Measurements from ENCODE around the gene CAMTA1.

The CAMTA1 gene

DNA sequence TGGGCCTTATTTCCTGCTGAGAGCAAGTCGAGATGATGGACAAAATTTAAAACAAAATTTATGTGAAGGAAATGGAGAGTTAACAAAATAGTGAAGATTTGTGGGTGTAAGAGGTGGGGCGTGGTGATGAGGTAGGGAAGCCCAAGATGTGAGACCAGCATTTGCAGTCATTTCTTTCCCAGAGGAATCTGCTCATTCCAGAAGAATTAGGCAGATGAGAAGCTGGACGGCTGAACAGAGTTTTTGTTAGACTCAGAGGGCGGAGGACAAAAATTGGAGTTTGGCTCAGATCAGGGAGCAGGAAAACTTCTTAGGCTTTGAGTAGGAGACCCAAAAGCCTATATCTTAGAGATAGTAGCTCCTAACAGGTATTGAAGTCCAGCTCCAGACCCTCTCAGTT, 65.3 kb downstream of the CAMTA1 start:
- DNase-seq (ENCODE audit: low read depth, low spot score) = no peak

DNA sequence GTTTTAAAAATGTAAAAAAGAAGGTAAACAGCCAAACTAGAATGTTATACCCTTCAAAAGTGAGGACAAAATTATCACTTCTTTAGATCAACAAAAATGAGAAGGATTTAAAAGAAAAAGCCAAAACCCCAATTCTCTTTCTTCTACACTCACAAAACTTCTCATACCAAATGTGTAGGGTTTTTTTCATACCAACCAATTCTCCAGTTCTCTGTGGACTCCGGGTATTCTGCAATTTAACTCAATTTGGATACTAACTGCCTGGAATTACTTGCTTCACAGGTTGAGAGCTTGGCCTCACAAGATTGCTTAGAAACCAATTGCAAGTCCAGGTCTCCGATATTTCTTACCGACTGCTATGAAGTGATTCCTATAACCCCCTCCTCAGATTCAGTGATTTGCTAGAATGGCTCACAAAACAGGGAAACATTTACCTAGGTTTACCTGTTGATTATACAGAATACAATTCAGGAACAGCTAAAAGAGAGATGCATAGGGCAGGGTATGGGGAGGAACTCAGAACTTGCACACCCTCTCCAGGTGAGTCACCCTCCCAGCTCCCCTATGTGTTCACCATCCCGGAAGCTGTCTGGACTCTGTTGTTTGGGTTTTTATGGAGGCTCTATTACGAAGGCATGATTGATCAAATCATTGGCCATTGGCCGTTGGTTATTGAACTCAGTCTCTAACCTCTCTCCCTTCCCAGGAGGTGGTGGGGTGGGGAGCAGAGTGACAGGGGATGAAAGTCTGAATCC, 67.1 kb downstream of the CAMTA1 start:
- no peak for DNase-seq (ENCODE audit: low read depth, low spot score)

DNA sequence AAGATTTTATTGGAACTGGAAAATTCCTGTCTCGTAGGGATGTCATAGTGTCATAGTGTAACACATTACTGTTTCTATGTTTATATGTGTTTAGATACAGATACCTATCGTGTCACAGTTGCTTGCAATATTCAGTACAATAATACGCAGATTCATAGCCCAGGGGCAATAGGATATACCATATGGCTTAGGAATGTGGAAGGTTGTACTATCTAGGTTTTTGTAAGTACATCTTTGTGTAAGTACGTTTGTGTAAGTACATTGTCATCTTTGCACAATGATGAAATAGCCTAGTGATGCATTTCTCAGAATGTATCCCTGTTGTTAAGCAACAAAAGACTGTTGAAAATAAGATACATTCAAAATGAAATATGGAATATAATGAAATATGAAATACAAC, 68.9 kb downstream of the CAMTA1 start:
- no peak for DNase-seq (ENCODE audit: low read depth, low spot score)

DNA sequence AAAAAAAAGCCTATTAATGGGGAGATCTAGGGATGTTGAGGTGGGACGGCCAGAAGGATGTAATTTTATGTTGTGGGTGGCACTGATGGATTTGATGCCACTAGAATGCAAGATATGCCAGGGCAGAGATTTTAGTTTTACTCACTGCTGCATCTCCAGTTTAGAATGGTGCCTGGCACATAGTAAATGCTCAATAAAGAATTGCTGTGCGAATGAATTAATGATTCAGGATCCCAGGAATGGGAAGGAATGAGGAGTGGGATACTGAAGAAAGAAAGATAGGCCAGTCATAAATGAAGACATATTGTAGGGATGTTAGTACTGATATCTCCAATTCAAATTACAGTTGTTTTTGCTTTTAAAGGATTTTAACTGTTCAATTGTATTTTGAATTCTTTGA, 72.6 kb downstream of the CAMTA1 start:
- no peak for DNase-seq (ENCODE audit: low read depth, low spot score)

DNA sequence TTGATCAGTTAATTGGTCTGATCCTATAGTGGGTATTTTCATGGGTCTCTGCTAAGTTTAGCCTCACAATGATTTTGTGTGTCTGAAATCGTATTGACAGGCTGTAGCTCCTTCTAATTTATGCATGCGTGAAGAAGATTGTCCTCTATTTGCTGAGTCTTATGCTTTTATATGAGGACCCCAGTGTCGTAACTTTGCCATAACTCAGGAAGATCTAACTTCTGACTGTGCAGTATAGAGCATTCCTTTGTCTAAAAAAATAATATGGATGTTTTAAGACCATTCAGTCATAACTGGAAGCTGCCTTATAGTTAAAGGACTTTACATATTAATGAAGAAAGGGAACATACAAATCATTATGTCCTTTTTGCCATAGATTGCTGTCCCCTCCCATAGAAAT, 73.3 kb downstream of the CAMTA1 start:
- no peak for DNase-seq (ENCODE audit: low read depth, low spot score)

DNA sequence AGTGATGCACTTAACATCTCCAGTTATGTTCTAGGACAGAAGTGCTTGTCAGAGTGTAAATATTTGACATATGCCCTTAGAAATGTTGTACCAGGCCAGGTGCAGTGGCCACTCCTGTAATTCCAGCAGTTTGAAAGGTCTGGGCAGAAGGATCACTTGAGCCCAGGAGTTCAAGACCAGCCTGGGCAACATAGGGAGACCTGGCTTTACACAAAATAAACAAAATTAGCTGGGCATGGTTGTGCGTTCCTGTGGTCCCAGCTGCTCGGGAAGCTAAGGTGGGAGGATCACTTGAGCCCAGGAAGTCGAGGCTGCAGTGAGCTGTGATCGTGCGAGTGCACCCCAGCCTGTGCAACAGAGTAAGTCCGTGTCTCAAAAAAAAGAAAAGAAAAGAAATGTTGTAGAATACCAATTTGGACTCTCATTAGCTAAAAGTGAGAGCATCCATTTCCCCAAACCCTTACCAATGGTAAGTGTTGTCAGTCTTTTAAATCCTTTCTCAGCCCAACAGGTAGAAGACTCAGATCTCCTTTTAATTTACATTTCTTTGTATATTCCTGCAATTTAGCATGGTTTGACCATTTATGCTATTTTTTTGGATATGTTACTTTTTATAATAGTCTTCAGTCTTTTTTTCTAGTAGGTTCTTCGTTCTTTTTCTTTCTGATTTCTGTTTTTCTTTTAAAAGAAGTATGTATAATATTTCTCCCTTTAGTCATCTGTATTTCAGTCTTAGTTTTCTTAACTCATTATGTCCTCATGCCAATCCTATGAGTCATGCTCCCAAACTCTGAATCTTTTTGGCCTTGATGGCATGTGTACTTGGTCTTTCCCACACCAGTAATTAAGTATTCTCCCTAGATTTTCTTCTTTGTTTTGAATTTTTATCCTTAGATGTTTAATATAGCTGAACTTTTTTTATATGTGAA, 74.4 kb downstream of the CAMTA1 start:
- no peak for DNase-seq (ENCODE audit: low read depth, low spot score)

DNA sequence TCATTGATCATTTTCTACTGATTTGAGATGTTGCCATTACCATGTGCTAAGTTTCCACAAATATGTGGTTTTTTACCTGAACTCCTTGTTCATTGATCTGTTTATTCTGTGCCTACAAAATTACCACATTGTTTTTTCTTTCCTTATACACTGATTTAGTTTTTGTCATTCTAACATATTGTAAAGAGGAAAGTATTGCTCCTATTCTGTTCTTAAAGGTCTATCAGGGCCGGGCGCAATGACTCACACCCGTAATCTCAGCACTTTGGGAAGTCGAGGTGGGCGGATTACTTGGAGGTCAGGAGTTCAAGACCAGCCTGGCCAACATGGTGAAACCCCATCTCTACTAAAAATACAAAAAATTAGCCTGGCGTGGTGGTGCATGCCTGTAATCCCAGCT, 75.1 kb downstream of the CAMTA1 start:
- no peak for DNase-seq (ENCODE audit: low read depth, low spot score)

DNA sequence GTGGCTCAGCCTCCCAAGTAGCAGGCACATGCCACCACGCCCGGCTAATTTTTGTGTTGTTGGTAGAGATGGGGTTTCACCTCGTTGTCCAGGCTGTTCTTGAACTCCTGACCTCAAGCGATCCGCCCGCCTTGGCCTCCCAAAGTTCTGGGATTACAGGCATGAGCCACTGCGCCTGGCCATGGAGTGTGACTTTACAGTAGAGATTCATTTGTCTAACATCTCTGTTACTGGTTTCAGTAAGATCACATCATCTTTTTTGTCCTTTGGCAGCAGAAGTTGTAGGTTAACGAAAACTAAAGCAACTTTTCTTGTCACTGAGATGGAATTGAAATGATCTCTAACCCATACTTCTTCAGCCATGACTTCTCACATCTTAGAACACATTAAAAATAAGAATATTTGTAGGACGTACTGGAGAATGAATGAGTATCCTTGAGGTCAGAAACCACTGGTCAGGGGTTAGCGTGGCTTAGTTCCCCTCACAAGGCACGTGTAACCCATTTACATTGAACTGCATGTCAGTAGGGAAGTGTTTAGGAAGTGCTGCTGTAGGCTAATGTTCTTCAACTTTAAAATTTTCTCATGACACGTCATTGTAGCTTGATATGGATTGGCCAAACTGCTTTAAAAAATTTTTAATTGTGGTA, 75.9 kb downstream of the CAMTA1 start:
- DNase-seq (ENCODE audit: low read depth, low spot score) = no peak

DNA sequence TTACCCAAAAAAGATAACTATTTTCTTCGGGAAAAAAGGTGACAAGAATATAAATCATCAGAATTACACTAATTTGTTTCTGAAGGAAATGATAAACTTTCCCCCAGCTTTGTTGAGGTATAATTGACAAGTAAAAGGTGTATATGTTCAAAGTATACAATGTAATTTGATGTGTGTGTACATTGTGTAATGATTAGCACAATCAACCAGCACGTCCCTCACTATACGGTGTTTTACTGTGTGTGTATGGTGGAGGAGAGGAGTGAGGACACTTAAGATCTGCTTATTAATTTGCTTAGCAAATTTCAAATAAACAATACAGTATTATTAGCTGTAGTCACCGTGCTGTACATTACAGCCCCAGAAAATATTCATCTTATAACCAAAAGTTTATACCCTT, 77.7 kb downstream of the CAMTA1 start:
- no peak for DNase-seq (ENCODE audit: low read depth, low spot score)

DNA sequence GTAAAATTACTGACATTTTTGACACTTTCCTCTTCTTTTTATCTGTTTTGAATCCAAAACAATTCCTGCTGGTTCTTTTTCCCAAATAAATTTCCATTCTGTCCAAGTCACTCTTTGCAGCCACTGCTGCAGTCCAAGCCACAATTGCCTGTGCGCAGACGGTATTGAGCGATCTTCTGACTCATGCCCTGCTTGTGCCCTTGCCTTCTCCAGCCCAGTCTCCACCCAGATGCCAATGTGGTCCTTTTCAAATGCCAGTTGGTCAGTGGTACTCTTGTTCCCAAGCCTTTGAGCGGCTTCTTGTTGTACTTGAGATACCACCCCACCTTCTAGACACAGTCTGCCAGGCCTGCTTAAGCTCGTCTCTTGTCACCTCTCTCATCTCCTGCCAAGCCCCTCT, 78.9 kb downstream of the CAMTA1 start:
- DNase-seq (ENCODE audit: low read depth, low spot score) = no peak

DNA sequence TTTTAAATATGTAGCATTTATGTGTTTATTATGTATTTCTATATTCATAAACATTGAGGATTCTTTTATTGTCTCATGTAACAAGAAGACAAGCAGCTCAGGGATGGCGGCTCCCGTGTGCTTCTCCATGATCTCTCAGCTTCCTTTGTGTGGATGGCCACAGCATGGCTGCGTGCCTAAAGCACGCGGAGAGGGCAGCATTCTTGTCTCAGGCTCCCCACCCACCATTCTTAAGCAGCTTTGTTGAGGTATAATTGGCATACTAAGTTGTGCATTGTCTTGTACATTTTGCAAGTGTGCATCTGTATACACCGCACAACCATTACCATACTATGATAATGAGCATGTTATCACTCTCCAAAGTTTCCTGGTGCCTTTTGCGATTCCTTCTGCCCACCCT, 81.6 kb downstream of the CAMTA1 start:
- no peak for DNase-seq (ENCODE audit: low read depth, low spot score)

DNA sequence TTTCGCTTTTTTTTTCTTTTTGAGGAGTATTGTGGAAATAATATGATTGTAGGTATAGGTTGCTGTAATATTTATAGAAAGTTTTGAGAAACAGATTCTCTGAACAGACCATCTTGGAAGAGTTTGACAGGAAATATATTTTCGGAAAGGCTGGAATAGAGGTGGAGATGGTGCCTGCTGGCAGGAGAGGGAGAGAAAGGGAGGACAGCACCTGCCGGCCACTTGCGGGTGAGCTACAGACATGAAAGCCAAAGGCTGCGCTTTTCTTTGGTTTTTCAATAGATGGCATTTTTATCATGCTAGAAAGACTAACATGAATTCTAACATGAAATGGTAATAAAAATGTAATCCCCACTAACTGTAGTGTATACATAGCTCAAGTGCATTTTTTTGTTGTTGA, 82.1 kb downstream of the CAMTA1 start:
- no peak for DNase-seq (ENCODE audit: low read depth, low spot score)

DNA sequence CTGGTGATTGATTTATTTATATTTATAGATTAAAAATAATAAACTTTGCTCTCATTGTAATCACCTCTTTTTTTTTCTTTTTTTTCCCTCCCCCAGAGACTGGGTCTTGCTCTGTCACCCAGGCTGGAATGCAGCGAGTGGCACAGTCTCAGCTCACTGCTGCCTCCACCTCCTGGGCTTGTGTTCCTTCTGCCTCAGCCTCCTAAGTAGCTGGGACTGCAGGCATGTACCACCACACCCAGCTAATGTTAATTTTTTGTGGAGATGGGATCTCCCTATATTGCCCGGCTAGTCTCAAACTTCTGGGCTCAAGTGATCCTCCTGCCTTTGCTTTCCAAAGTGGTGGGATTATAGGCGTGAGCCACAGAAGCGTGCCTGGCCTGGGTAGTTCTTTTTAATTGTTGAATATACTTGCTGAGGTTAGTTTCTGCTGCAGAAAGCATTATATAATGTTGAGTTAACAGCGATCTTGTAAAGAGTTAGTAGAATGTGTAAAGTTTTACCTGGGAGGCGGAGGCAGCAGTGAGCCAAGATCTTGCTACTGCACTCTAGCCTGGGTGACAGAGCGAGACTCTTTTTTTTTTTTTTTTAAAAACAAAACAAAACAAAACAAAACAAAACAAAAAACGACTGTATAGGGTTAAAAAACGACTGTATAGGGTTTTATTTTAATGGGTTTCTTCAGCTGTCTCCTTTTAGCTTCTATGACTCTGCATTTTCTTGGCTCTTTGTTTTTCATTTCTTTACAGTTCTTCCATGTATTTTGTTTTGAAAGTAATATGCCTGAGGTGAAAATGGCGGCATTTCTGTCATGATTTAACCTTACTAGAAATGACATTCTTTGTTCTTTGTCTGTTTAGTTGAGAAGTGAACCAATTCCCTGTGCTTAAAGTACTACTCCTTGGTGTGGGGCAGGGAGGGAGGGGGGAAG, 82.7 kb downstream of the CAMTA1 start:
- DNase-seq (ENCODE audit: low read depth, low spot score) = no peak

DNA sequence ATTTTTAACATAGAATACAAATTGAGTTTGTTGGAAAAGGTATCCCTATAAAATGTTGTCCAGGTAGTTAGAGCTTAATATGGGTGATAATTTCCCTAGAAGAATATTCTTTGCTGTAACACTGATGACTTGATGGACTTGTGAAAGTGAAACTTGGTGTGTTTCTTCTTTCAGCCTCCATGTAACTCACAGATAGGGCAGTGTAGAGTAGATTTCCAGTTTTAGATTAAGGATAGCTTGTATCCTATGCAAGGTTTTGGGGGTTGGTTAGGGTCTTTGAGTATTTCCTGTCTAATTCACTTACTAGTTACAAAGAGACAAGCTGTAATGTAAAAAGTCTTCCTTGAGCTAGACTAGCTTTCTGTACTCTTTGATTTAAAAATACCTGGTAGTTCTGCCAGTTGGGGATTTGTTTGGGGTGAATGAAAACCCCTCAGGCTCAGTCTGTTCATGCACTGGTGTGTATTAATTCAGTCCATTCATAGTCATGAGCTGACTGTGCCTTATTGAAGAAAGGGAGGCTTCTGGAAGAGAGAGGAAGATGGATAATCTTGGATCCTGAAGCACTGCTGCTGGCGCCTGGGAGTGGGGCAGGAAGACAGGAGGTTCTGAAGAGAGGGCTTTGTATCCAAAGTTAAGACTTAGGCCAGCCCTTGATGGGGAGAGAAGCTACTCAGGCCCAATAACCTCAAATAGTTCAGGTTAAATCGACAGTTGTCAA, 83.6 kb downstream of the CAMTA1 start:
- no peak for DNase-seq (ENCODE audit: low read depth, low spot score)

DNA sequence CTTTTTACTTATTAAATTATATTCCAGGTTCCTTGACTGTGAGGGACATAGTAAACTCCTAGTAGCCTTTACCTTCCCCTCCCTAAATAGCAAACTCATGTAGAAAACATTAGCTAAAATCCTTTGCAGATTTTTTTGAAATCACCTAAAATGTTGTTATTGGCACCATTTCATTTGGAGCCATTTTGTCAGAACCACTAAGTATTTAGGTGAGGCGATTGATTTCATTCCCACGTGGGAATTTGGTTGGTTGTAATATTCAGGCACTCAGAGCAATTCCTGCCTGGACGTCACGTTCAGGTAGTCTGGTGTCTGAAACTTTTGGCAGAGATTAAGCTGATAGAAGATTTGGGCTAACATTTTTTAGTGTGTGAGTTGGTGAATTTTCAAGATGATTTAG, 84.3 kb downstream of the CAMTA1 start:
- no peak for DNase-seq (ENCODE audit: low read depth, low spot score)

DNA sequence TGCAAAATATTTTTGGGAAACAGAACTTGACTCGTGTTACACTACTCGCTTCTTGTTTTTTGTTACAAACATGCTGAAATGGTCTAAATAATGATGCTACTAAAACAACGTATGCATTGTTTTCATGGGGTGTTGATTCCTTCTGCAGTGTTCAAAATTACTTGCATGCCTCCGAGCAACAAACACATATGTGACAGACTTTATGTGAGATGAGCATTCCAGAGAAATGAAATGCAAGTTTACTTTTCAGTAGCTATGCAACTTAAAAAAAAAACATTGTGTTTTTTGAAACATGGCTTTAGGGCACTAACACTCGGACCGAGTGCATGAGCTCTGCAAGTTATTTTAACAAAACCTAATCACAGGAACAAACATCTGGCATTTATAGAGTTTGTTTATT, 84.8 kb downstream of the CAMTA1 start:
- no peak for DNase-seq (ENCODE audit: low read depth, low spot score)

DNA sequence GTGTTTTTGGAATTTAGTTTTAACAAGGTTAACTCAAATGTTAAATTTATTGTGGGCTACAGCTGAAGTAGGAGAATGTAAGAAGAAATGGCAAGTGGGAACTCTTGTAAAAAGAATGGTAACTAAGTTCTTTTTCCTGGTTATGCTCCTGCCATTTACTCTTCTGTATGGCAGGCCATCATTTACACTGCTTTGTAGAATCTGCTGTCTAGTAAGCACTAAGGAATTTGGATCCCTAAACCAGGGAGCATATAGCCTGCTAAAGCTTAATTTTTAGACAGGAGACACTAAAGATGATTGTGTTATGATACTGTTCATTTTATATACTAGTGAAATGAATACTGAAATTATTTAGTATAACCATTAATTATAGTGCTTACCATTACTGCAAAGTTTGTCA, 85.3 kb downstream of the CAMTA1 start:
- no peak for DNase-seq (ENCODE audit: low read depth, low spot score)

DNA sequence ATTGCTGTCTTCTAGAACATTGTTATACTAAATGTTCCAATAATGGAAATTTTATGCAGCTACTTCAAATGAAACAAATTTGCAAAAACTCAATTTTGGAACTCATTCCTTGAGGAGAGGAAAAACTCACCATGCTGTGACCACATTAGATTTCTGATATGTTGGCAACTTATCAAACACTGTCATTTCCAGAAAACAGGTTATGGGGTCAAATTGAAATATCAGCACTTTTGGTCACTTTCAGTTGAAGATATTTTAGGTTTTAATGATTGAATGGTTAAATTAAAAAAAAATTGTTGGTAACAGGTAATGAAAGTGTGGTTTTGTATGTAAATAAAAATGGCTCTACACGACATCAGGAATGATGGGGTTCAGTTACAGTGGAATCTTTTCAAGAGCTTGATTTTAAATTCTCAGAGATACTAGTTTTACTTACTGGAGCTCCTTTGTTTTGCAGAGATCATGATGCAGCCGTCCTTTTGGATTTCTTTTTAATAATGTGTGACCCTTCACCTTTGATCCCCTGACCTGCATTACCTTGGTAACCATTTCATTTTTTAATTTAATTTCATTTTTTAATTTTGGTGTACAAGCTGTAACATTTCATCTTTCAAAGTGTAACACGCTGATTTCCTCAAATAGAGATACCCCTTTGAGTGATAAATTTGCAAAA, 86.2 kb downstream of the CAMTA1 start:
- no peak for DNase-seq (ENCODE audit: low read depth, low spot score)

DNA sequence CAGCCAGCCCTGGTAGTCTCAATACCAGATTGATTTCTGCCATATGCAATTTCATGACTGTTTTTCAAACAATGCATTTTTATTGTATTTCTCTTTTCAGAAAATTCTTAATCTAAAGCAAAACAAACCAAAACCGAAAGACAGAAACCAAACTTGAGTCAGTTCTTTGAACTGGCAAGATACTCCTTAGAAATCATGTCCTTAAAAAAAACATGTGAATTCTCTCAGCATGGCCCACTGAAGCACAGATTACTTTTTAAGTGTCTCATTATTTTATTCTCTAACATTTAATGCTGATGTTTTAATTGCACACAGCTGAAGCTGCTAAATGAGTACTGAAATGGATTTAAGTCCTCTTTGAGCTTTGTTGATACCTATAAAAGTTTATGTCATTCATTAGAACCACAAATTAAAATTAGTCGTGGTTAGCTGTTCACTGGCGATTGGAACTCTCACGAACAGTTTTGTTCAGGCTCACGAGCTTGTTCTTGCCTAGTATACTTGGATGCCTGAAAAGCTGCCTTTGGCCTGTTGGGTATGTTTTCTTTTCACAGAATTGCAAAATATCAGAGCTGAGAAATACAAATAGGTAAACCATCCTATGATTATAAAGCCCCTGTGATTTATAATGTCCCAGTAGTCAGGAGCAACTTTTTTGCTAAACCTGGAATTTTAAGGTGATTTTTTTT, 87.5 kb downstream of the CAMTA1 start:
- DNase-seq (ENCODE audit: low read depth, low spot score) = no peak
